HG02798 (cell line): ENCODE data around the gene HDDC3.

Experiments used
- ATAC-seq: cut with Tn5 transposase; IDR thresholded peaks from one replicate; pipeline ENCODE4 v1.9.1; 2021; ENCODE audit warnings: mild to moderate bottlenecking; ENCODE audit not compliant: unreplicated experiment, poor library complexity

Gene HDDC3

DNA sequence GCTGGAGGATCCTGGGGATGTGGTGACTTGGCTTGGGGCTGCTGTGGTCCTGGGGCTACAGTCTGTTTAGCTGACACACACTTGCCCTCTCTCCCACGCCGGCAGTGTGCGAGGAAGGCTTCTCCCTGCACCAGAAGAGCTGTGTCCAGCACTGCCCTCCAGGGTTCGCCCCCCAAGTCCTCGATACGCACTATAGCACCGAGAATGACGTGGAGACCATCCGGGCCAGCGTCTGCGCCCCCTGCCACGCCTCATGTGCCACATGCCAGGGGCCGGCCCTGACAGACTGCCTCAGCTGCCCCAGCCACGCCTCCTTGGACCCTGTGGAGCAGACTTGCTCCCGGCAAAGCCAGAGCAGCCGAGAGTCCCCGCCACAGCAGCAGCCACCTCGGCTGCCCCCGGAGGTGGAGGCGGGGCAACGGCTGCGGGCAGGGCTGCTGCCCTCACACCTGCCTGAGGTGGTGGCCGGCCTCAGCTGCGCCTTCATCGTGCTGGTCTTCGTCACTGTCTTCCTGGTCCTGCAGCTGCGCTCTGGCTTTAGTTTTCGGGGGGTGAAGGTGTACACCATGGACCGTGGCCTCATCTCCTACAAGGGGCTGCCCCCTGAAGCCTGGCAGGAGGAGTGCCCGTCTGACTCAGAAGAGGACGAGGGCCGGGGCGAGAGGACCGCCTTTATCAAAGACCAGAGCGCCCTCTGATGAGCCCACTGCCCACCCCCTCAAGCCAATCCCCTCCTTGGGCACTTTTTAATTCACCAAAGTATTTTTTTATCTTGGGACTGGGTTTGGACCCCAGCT, 51.0 kb downstream of the HDDC3 start:
- ATAC-seq, result no peak

- ATAC-seq, result no peak
Observed at GRCh38 chr15:90880381-90881145, 51.8 kb downstream of the HDDC3 start.
